GM12878 (cell line): ENCODE measurements around the gene HOTAIR. TPM values are rescaled to one million over a fixed set of nuclear protein-coding genes. Genes with fewer than 3 reads are reported as not detected.

Experiments used
- ATAC-seq: fragments of 200-7000 bp; cut with Tn5 transposase; 3 replicates; pipeline ENCODE4 v1.9.1; 2020; ENCODE audit warnings: mild to moderate bottlenecking, moderate library complexity
- BruUV-seq: library from RNA; stranded (reverse); fragments of 400-500 nt; replicated peaks from 2 replicates; lab custom pipeline; 2021; lab: Mats Ljungman, UMichigan
- CTCF ChIA-PET: fragments of 300-600 bp; sonication (Branson Sonifier 250); formaldehyde crosslinking; extraction: SDS; loops from one replicate; lab custom pipeline; 2021; ENCODE audit warnings: inconsistent platforms; lab: Yijun Ruan, JAX
- POLR2A ChIA-PET: fragments of 350-600 bp; formaldehyde crosslinking; extraction: SDS; loops from one replicate; lab custom pipeline; 2021; ENCODE audit warnings: inconsistent platforms; lab: Charles Lee
- RAD21 ChIA-PET: fragments of 300-600 bp; sonication (Branson Sonifier 250); formaldehyde crosslinking; loops from one replicate; lab custom pipeline; 2023; ENCODE audit warnings: antibody characterized with exemption; ENCODE audit not compliant: unreplicated experiment; lab: Charles Lee
- SMC1A ChIA-PET: fragments of 300-600 bp; sonication (Branson Sonifier 250); formaldehyde crosslinking; loops from one replicate; lab custom pipeline; 2023; ENCODE audit not compliant: unreplicated experiment, uncharacterized antibody; lab: Charles Lee
- DNase-seq: peaks from one replicate; pipeline ENCODE4 v3.0.0-alpha.2; 2011; ENCODE audit warnings: low read depth, low spot score
- FAIRE-seq: peaks from 3 replicates; lab custom pipeline; 2011; peaks lifted over from hg19 to GRCh38; lab: Jason Lieb, UNC
- H2AFZ ChIP-seq: 2 replicates; pipeline ENCODE4 v1.6.0; 2011; ENCODE audit warnings: low read depth, low read length, control low read depth; ENCODE audit not compliant: control insufficient read depth
- H3K27ac ChIP-seq: 2 replicates; pipeline ENCODE4 v1.5.1; 2011; ENCODE audit warnings: control low read depth; ENCODE audit not compliant: control insufficient read depth, insufficient read depth
- H3K27me3 ChIP-seq, 2 experiments: replicated peaks in 1 of 2; 2 replicates each; pipeline versions ENCODE4 v1.6.0 to v1.6.1; 2011; ENCODE audit warnings: low read length in 1 of 2; ENCODE audit not compliant: control insufficient read depth in 2 of 2, insufficient read depth in 2 of 2
- H3K36me3 ChIP-seq, 2 experiments: 2 replicates each; pipeline ENCODE4 v1.5.1; 2011; ENCODE audit warnings: low read length in 1 of 2; ENCODE audit not compliant: control insufficient read depth in 2 of 2, insufficient read depth in 2 of 2
- H3K4me1 ChIP-seq: 2 replicates; pipeline ENCODE4 v1.6.1; 2011; ENCODE audit warnings: mild to moderate bottlenecking, low read length, moderate library complexity, mixed read lengths; ENCODE audit not compliant: control insufficient read depth, insufficient read depth
- H3K4me2 ChIP-seq: 2 replicates; pipeline ENCODE4 v1.6.0; 2011; ENCODE audit warnings: control low read depth; ENCODE audit not compliant: control insufficient read depth, insufficient read depth
- H3K4me3 ChIP-seq: fragments of 200-600 bp; sonication (generic); 2 replicates; pipeline ENCODE4 v1.5.1; 2016
- H3K79me2 ChIP-seq: 2 replicates; pipeline ENCODE4 v1.6.0; 2011; ENCODE audit warnings: low read length; ENCODE audit not compliant: control insufficient read depth, insufficient read depth
- H3K9ac ChIP-seq: 2 replicates; pipeline ENCODE4 v1.8.0; 2011; ENCODE audit warnings: low read length, control low read depth, mixed read lengths; ENCODE audit not compliant: control insufficient read depth, insufficient read depth
- H3K9me3 ChIP-seq: replicated peaks from 3 replicates; pipeline ENCODE4 v1.5.1; 2011; ENCODE audit warnings: mild to moderate bottlenecking, low read length; ENCODE audit not compliant: control insufficient read depth, insufficient read depth
- H4K20me1 ChIP-seq: 2 replicates; pipeline ENCODE4 v1.6.0; 2011; ENCODE audit not compliant: control insufficient read depth, insufficient read depth
- ASH2L ChIP-seq: fragments of 300-600, 200-600 bp; sonication (generic); IDR thresholded peaks from 2 replicates; pipeline ENCODE4 v1.6.1; 2017; ENCODE audit warnings: low read depth, mild to moderate bottlenecking, borderline replicate concordance
- CEBPB ChIP-seq, 2 experiments: fragments of 150-350 bp in 1 of 2; IDR thresholded peaks; 2 replicates each; pipeline ENCODE4 v1.6.1; 2012 to 2014; ENCODE audit warnings: low read depth in 2 of 2, low read length in 2 of 2, borderline replicate concordance in 1 of 2, inconsistent platforms in 1 of 2
- FOS ChIP-seq: IDR thresholded peaks from 3 replicates; pipeline ENCODE4 v1.6.1; 2011; ENCODE audit warnings: borderline replicate concordance; ENCODE audit not compliant: insufficient read length; ENCODE audit errors: extremely low read depth
- POLR2AphosphoS2 ChIP-seq: IDR thresholded peaks from 2 replicates; pipeline ENCODE4 v1.6.1; 2011; ENCODE audit warnings: low read depth, mild to moderate bottlenecking, low read length, improper control_type of control experiment, moderate library complexity
- RFX5 ChIP-seq: IDR thresholded peaks from 2 replicates; pipeline ENCODE4 v1.6.1; 2011; ENCODE audit warnings: low read depth, low read length, improper control_type of control experiment
- ZBTB40 ChIP-seq: fragments of 450-650 bp; IDR thresholded peaks from 2 replicates; pipeline ENCODE4 v1.6.1; 2016; ENCODE audit warnings: mild to moderate bottlenecking, moderate library complexity, borderline replicate concordance
- ZNF217 ChIP-seq: fragments of 450-650 bp; IDR thresholded peaks from 2 replicates; pipeline ENCODE4 v1.6.1; 2017; ENCODE audit warnings: antibody characterized with exemption, mild to moderate bottlenecking
- WGBS: methylation state at CpG from one replicate; pipeline ENCODE4 v1.1.6; 2016; ENCODE audit warnings: low lambda C conversion rate; ENCODE audit not compliant: insufficient replicate concordance, insufficient coverage; ENCODE audit errors: missing lambda C conversion rate; 5-methylcytosine and 5-hydroxymethylcytosine counted together
- in situ Hi-C: fragments of 300-500 bp; cut with MboI; formaldehyde crosslinking; loops from 9 replicates; pipeline ENCODE4 v1.14.3; 2018; ENCODE audit warnings: mixed read lengths
- intact Hi-C: fragments of 100-400 bp; cut with micrococcal nuclease; formaldehyde crosslinking; loops from one replicate; pipeline ENCODE4 v1.14.2; 2022; ENCODE audit not compliant: unreplicated experiment
- polyA plus RNA-seq, 11 experiments: library from polyadenylated mRNA; depleted of rRNA in 4 of 11; unstranded in 6 of 11; stranded (reverse) in 5 of 11; fragments of >200 nt; fragmentation: Nextera tagmentation in 4 of 11; fragmentation: Illumina TruSeq in 1 of 11; extraction: Ambion mirVana in 4 of 11; extraction: Trizol in 1 of 11; gene quantifications; 1 replicate in 1 of 11; 2 replicates in 10 of 11; pipeline versions ENCODE4 v1.2.1 to v1.2.3, GENCODE V29; 2011 to 2016; ENCODE audit warnings: inconsistent platforms in 2 of 11, missing spikeins in 2 of 11, low read depth in 1 of 11
- total RNA-seq, 4 experiments: library from RNA; depleted of rRNA in 3 of 4; stranded (reverse); fragments of >200 nt in 3 of 4; fragmentation: Illumina TruSeq in 1 of 4; extraction: Trizol in 1 of 4; gene quantifications; 2 replicates each; pipeline versions ENCODE4 v1.2.1 to v1.2.3, GENCODE V29; 2013 to 2021

Gene HOTAIR
- total and polyA plus RNA-seq, 10 of the 15 experiments (the other 5 are each of a cell fraction or from before 2014, with no cell fraction given) = not detected

- Histone ChIP-seq H3K4me1 (peaks cover 14% of the 10 kb centered on the region), H3K4me3 (no peak overlapping the region), H3K9me3 (no peaks in the 10 kb centered on the region), H3K27ac (no peak overlapping the region), H3K79me2 (no peaks in the 10 kb centered on the region), H3K36me3 (no peaks in the 10 kb centered on the region), H4K20me1 (peaks cover 3% of the 10 kb centered on the region; the same call in 1 of the 2 replicates), H3K27me3 (peaks cover 28 to 53% of the 10 kb centered on the region in 2 experiments), H3K9ac (no peak overlapping the region), H2AFZ (no peak overlapping the region), H3K4me2 (no peak overlapping the region)
- DNase-seq (no peak), ATAC-seq (no peak), FAIRE-seq (no peak)
- in situ Hi-C loops = no loop called here
- SMC1A ChIA-PET = interaction anchor here (1.0 to 1.2 kb wide), 3 partner anchors 10 to 229 kb away, joined by 3 to 4 read pairs (median 3); no protein-coding TSS in a partner anchor
- no peak for TF ChIP-seq ASH2L
- TF ChIP-seq FOS = no peak
- TF ChIP-seq ZBTB40 = no peak
- TF ChIP-seq CEBPB (IDR thresholded peaks at IDR 0.05; ENCODE audit: borderline replicate concordance in 1 of 2, low read depth in 2 of 2, low read length in 2 of 2) = no peak
- TF ChIP-seq RFX5 = no peak
- no peak for TF ChIP-seq POLR2AphosphoS2
- no peak for TF ChIP-seq ZNF217
- intact Hi-C loops = no loop called here
- no TSS peak for BruUV-seq
- RAD21 ChIA-PET = interaction anchor here (1.1 kb wide), 1 partner anchor 213 kb away, joined by 3 read pairs; no protein-coding TSS in a partner anchor
- CTCF ChIA-PET = interaction anchor here (1.5 to 1.6 kb wide), 2 partner anchors 12 to 215 kb away, joined by 3 to 4 read pairs; no protein-coding TSS in a partner anchor
- 45% methylated on average over 18 of the region's 18 CpGs for WGBS
- POLR2A ChIA-PET = no interaction called here
Measured at GRCh38 chr12:53993162-53994008, 18.6 kb upstream of the HOTAIR start.
